ENCODE results near the gene KRTAP4-2. TPM values are rescaled to one million over a fixed set of nuclear protein-coding genes. Genes with fewer than 3 reads are reported as not detected.

Gene KRTAP4-2
- total and polyA plus RNA-seq, 2 of the 13 experiments (the other 11 are each of a cell fraction or from before 2014, with no cell fraction given) = not detected

DNA sequence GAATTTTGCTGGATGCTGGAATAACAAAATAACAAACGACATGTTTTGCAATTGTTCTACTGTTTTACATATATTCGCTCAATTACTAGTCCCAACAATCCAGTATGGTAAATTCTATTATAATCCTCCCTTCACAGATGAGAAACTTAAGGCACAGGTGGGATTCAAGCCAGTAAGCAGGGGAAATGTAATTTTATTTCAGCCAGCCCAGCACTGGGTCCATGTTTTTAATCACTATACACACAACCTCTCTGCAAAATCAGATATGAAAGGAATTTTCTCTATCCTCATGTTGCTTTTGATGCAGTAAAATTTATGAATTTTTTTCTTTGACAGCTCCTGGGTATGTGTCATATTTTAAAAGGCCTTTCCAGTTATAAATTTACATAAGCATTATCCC, 32.8 kb downstream of the KRTAP4-2 start:
- Histone ChIP-seq H2AFZ (ENCODE audit: low read length) (no peak overlapping the region), H3K79me2 (ENCODE audit: insufficient read depth, low read length) (no peaks in the 10 kb centered on the region), H3K36me3 (replicated peaks in 1 of 2; ENCODE audit: control insufficient read depth in 1 of 2, insufficient read depth in 2 of 2, low read length in 2 of 2) (no peaks in the 10 kb centered on the region), H3K27me3 (ENCODE audit: control insufficient read depth in 1 of 2, insufficient read depth in 2 of 2, low read length in 2 of 2) (no peaks in the 10 kb centered on the region), H3K27ac (ENCODE audit: extremely low read length, insufficient read depth, low read length) (no peak overlapping the region), H3K4me2 (ENCODE audit: low read depth, low read length) (no peak overlapping the region), H3K4me1 (ENCODE audit: insufficient read depth, low read length) (no peaks in the 10 kb centered on the region), H3K9ac (ENCODE audit: insufficient read depth, low read depth, low read length) (no peak overlapping the region), H3K9me3 (ENCODE audit: low read length) (peaks cover 36% of the 10 kb centered on the region), H4K20me1 (ENCODE audit: insufficient read depth, low read length) (no peaks in the 10 kb centered on the region), H3K4me3 (replicated peaks in 1 of 3; ENCODE audit: insufficient read depth in 1 of 3, low read depth in 2 of 3, low read length in 3 of 3) (no peak overlapping the region)
- ATAC-seq = no peak
- intact Hi-C loops (cut with micrococcal nuclease; ENCODE audit: unreplicated experiment) (no loop called here), in situ Hi-C loops (cut with HindIII; ENCODE audit: extremely low pct_ligation_motif_present, low pct_unique_long_range_greater_than_20kb) (no loop called here)
- 0% methylated on average over 2 of the region's 2 CpGs for WGBS (ENCODE audit: low lambda C conversion rate)
- TF ChIP-seq ZNF160 (CRISPR knock-in tag; IDR thresholded peaks at IDR 0.05) = no peak
- peak; percentile 40; the same call in 1 of the 2 replicates for TF ChIP-seq U2AF2 (IDR thresholded peaks at IDR 0.05; ENCODE audit: low read depth, low read length)
- TF ChIP-seq, protein P1, sequence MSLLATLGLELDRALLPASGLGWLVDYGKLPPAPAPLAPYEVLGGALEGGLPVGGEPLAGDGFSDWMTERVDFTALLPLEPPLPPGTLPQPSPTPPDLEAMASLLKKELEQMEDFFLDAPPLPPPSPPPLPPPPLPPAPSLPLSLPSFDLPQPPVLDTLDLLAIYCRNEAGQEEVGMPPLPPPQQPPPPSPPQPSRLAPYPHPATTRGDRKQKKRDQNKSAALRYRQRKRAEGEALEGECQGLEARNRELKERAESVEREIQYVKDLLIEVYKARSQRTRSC (CRISPR knock-in tag; IDR thresholded peaks at IDR 0.05; ENCODE audit: low read depth) = no peak
- no peak for FAIRE-seq
- ChIA-PET POLR2A (no interaction called here), CTCF (ENCODE audit: low intra/inter-chr PET ratio, low total read pairs) (no interaction called here)
- BruUV-seq (replicated peaks) = no TSS peak
- no peak for DNase-seq (ENCODE audit: low spot score)

- BruUV-seq (replicated peaks) = no TSS peak
- no peak overlapping the region for H2AFZ ChIP-seq (ENCODE audit: low read length)
- no peak for FAIRE-seq
- in situ Hi-C loops (cut with HindIII; ENCODE audit: extremely low pct_ligation_motif_present, low pct_unique_long_range_greater_than_20kb) = no loop called here
- TF ChIP-seq U2AF2 (IDR thresholded peaks at IDR 0.05; ENCODE audit: low read depth, low read length) (peak; percentile 81; the same call in 1 of the 2 replicates), HNRNPH1 (optimal IDR thresholded peaks at IDR 0.05; ENCODE audit: low read depth, low read length) (no peak), HNRNPK (IDR thresholded peaks at IDR 0.05; ENCODE audit: low read depth, low read length, poor library complexity, severe bottlenecking) (peak; percentile 20)
- no peak for DNase-seq (ENCODE audit: low spot score)
- no peaks in the 10 kb centered on the region for H3K4me1 ChIP-seq (ENCODE audit: insufficient read depth, low read length)
- peaks cover 40% of the 10 kb centered on the region for H3K9me3 ChIP-seq (ENCODE audit: low read length)
- no peak for ATAC-seq
- no peak overlapping the region for H3K4me2 ChIP-seq (ENCODE audit: low read depth, low read length)
- no peak overlapping the region for H3K4me3 ChIP-seq (replicated peaks in 1 of 3; ENCODE audit: insufficient read depth in 1 of 3, low read depth in 2 of 3, low read length in 3 of 3)
- no peaks in the 10 kb centered on the region for H4K20me1 ChIP-seq (ENCODE audit: insufficient read depth, low read length)
- intact Hi-C loops (cut with micrococcal nuclease; ENCODE audit: unreplicated experiment) = no loop called here
- POLR2A ChIA-PET = no interaction called here
- H3K36me3 ChIP-seq (replicated peaks in 1 of 2; ENCODE audit: control insufficient read depth in 1 of 2, insufficient read depth in 2 of 2, low read length in 2 of 2) = no peaks in the 10 kb centered on the region
- CTCF ChIA-PET (ENCODE audit: low intra/inter-chr PET ratio, low total read pairs) = no interaction called here
- H3K27ac ChIP-seq (ENCODE audit: extremely low read length, insufficient read depth, low read length) = no peak overlapping the region
- H3K79me2 ChIP-seq (ENCODE audit: insufficient read depth, low read length) = no peaks in the 10 kb centered on the region
- no peak overlapping the region for H3K9ac ChIP-seq (ENCODE audit: insufficient read depth, low read depth, low read length)
- 5% methylated on average over 1 of the region's 1 CpG for WGBS (ENCODE audit: low lambda C conversion rate)
- H3K27me3 ChIP-seq (ENCODE audit: control insufficient read depth in 1 of 2, insufficient read depth in 2 of 2, low read length in 2 of 2) = no peaks in the 10 kb centered on the region
Measured at GRCh38 chr17:41144846-41145245, 33.2 kb downstream of the KRTAP4-2 start.

All from HepG2 (cell line).